ENCODE measurements around the gene MAGI2. TPM values are rescaled to one million over a fixed set of nuclear protein-coding genes. Genes with fewer than 3 reads are reported as not detected.

The MAGI2 gene
- total RNA-seq, 1 donor from 2014 or later, result 10.7 TPM

DNA sequence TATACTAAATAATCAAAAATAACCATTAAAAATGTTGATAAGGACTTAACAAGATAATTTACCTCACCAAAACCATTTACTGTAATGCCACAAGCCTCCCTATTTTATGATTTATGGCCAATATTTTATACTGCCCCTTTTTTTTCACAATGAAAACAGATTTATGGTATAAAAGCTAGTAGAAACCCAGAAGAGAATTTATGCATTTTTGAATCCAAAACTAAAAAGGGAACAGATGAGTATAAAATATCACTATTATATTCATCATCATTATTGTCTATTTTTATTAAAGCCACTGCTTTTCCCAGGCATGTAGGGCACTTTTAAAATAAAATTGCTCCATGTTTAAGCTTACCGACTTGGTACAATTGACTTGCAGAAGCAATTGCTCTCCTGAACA, 1229.9 kb downstream of the MAGI2 start:
- Mint-ChIP-seq H3K4me1 (ENCODE audit: unreplicated experiment) (peaks cover 21% of the 10 kb centered on the region), H3K27me3 (ENCODE audit: unreplicated experiment) (peaks cover 3% of the 10 kb centered on the region), H3K4me3 (ENCODE audit: unreplicated experiment) (no peak overlapping the region), H3K9me3 (ENCODE audit: unreplicated experiment) (no peaks in the 10 kb centered on the region), H3K27ac (ENCODE audit: unreplicated experiment) (no peak overlapping the region), H3K36me3 (ENCODE audit: unreplicated experiment) (no peaks in the 10 kb centered on the region)
- no peak for DNase-seq (ENCODE audit: extremely low spot score, unreplicated experiment)
- TF ChIP-seq, protein P1, sequence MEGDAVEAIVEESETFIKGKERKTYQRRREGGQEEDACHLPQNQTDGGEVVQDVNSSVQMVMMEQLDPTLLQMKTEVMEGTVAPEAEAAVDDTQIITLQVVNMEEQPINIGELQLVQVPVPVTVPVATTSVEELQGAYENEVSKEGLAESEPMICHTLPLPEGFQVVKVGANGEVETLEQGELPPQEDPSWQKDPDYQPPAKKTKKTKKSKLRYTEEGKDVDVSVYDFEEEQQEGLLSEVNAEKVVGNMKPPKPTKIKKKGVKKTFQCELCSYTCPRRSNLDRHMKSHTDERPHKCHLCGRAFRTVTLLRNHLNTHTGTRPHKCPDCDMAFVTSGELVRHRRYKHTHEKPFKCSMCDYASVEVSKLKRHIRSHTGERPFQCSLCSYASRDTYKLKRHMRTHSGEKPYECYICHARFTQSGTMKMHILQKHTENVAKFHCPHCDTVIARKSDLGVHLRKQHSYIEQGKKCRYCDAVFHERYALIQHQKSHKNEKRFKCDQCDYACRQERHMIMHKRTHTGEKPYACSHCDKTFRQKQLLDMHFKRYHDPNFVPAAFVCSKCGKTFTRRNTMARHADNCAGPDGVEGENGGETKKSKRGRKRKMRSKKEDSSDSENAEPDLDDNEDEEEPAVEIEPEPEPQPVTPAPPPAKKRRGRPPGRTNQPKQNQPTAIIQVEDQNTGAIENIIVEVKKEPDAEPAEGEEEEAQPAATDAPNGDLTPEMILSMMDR (IDR thresholded peaks at IDR 0.05), result no peak

DNA sequence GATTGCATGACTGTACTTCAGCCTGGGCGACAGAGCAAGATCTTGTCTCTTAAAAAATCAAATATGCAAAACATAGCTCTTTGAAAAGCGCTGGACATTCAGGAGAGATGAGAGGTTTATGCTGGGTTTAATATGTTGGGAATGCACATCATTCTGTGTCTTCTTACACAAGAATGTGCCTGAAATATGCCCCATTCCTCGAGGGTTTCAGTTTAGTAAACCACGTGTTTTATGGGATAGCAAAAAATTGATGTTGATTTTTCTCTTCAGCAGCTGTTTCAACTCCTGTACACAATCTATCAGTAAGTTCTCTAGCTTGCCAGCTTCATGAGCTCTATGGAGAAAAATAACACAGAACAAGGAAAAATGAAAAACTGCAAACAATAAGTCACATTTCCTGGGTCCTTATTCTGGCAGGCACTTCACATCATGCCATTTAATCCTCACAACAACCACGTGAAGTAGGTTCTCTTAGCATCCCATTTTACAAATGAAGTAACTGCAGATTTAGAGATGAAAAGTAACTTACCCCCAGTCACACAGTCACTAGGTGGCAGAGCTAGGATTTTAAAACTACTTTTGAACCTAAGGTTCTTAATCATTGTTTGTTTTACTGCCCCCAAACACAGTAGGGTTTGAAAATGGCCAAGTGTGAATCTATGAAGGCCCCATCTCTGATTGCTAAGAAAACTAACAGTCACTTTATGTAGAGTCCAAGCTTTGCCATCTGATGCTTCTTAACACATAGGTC, 1231.3 kb downstream of the MAGI2 start:
- DNase-seq (ENCODE audit: extremely low spot score, unreplicated experiment), result no peak
- H3K4me3 Mint-ChIP-seq (ENCODE audit: unreplicated experiment), result no peak overlapping the region

DNA sequence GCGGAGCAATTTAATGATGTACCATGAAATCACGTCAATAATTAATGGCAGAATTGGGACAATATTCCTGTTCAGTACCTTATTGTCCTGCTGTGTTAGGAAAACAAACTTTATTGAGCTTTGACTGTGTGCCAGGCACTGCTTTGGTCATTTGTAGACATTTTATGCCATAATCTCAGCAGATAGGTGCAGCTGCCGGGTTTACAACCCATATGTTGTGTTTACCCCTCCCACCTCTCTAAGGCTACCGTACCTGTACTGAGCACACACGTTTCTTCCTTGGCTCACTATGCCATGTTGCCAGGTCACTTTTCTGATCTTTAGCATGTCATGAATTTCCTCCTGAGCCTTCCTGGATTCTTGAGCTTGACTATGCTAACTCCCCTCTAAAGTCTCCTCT, 1232.7 kb downstream of the MAGI2 start:
- H3K4me1 Mint-ChIP-seq (ENCODE audit: unreplicated experiment), result peaks cover 18% of the 10 kb centered on the region
- no peak overlapping the region for H3K27ac Mint-ChIP-seq (ENCODE audit: unreplicated experiment)
- no peak for DNase-seq (ENCODE audit: extremely low spot score, unreplicated experiment)

More for the DNA sequence above, 1231.3 kb downstream of the MAGI2 start:
- no peaks in the 10 kb centered on the region for H3K9me3 Mint-ChIP-seq (ENCODE audit: unreplicated experiment)
- TF ChIP-seq, protein P1 (IDR thresholded peaks at IDR 0.05), result no peak
- no peaks in the 10 kb centered on the region for H3K36me3 Mint-ChIP-seq (ENCODE audit: unreplicated experiment)
- no peak overlapping the region for H3K27ac Mint-ChIP-seq (ENCODE audit: unreplicated experiment)
- H3K4me1 Mint-ChIP-seq (ENCODE audit: unreplicated experiment), result peaks cover 21% of the 10 kb centered on the region
- peaks cover 3% of the 10 kb centered on the region for H3K27me3 Mint-ChIP-seq (ENCODE audit: unreplicated experiment)

DNA sequence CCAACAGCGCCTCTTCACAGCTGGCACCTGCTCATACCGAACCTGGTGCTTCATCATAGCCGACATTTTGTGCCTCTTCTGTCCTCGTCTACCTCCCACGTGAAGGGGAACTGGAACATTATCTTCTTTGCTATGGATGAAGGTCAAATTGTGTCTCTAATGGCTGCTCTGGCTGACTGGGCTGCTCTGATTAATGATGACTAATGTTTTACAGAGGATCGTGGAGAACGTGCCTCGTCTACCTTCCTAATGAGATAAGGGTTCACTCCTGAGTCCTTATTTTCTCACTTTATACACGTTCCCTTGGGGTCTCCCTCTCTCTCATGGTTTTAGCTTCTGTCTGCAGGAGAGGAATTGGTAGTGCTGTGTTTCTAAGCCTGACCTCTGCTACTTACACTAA, 1234.6 kb downstream of the MAGI2 start:
- H3K27ac Mint-ChIP-seq (ENCODE audit: unreplicated experiment), result no peak overlapping the region
- no peaks in the 10 kb centered on the region for H3K9me3 Mint-ChIP-seq (ENCODE audit: unreplicated experiment)
- H3K36me3 Mint-ChIP-seq (ENCODE audit: unreplicated experiment), result no peaks in the 10 kb centered on the region
- H3K27me3 Mint-ChIP-seq (ENCODE audit: unreplicated experiment), result peaks cover 3% of the 10 kb centered on the region
- TF ChIP-seq, protein P1 (IDR thresholded peaks at IDR 0.05), result no peak
- no peak overlapping the region for H3K4me3 Mint-ChIP-seq (ENCODE audit: unreplicated experiment)
- peaks cover 12% of the 10 kb centered on the region for H3K4me1 Mint-ChIP-seq (ENCODE audit: unreplicated experiment)
- no peak for DNase-seq (ENCODE audit: extremely low spot score, unreplicated experiment)

More for the DNA sequence above, 1232.7 kb downstream of the MAGI2 start:
- Mint-ChIP-seq H3K4me3 (ENCODE audit: unreplicated experiment) (no peak overlapping the region), H3K36me3 (ENCODE audit: unreplicated experiment) (no peaks in the 10 kb centered on the region), H3K9me3 (ENCODE audit: unreplicated experiment) (no peaks in the 10 kb centered on the region), H3K27me3 (ENCODE audit: unreplicated experiment) (peaks cover 3% of the 10 kb centered on the region)
- TF ChIP-seq, protein P1 (IDR thresholded peaks at IDR 0.05), result no peak

- H3K27me3 Mint-ChIP-seq (ENCODE audit: unreplicated experiment), result peaks cover under 1% of the 10 kb centered on the region
- H3K36me3 Mint-ChIP-seq (ENCODE audit: unreplicated experiment), result no peaks in the 10 kb centered on the region
- H3K27ac Mint-ChIP-seq (ENCODE audit: unreplicated experiment), result no peak overlapping the region
- TF ChIP-seq, protein P1 (IDR thresholded peaks at IDR 0.05), result no peak
- no peak overlapping the region for H3K4me3 Mint-ChIP-seq (ENCODE audit: unreplicated experiment)
- H3K4me1 Mint-ChIP-seq (ENCODE audit: unreplicated experiment), result peaks cover 9% of the 10 kb centered on the region
- no peak for DNase-seq (ENCODE audit: extremely low spot score, unreplicated experiment)
- H3K9me3 Mint-ChIP-seq (ENCODE audit: unreplicated experiment), result no peaks in the 10 kb centered on the region
Observed at GRCh38 chr7:78218051-78218450, 1235.4 kb downstream of the MAGI2 start.

All from osteocyte (in vitro differentiated cells).